ENCODE measurements around the gene CDAN1. TPM values are rescaled to one million over a fixed set of nuclear protein-coding genes. Genes with fewer than 3 reads are reported as not detected.
"Not testable (repeated sequence)": the region's sequence is repeated elsewhere in the genome, so short reads cannot be mapped to it uniquely, and the experiment has no call there.

CDAN1 gene
- total RNA-seq, 1 donor from 2014 or later = 24.2 TPM

DNA sequence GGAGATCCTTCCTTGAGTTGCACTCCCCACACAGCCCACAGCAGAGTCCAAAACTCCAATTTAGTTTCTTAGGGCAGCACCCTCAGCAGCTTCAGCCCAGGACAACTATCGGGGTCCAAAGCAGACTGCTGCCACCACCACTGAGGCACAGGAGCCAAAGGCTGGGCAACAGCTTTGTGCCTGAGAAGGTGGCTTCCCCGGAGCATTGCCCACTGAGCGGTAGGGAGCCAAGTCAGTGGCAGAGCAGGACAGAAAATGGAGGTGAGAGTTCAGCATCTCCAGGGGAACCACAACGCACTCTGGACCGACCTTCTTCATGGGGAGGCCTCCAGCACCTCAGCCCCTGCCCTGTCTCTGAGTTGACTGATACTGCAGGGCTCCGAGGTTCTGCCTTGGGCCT, 43.4 kb downstream of the CDAN1 start:
- Mint-ChIP-seq H3K27ac (peak overlapping the region; percentile 9), H3K4me1 (ENCODE audit: low read depth) (peaks cover 14% of the 10 kb centered on the region), H3K9me3 (no peaks in the 10 kb centered on the region), H3K36me3 (ENCODE audit: low read depth) (peaks cover 3% of the 10 kb centered on the region), H3K27me3 (ENCODE audit: low read depth) (no peaks in the 10 kb centered on the region), H3K4me3 (ENCODE audit: low read depth) (no peak overlapping the region)
- intact Hi-C loops (cut with micrococcal nuclease) = no loop called here
- no peak for DNase-seq (ENCODE audit: low spot score)

DNA sequence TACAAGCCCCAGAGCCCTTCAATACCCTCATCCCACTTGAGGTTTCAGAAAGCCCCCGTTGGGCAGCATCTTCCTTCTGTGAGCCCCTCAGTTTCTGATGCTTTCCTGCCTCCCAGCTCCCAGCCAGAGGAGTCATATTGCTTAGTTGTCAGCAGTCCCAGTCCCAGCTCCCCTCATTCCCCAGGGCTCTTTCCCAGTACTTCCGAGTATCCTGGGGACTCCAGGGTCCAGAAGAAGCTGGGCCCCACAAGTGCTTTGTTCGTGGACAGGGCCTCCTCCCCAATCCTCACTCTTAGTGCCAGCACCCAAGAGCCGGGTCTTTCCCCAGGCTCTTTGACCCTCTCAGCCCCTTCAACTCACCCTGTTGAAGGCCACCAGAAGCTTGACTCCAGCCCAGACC, 43.9 kb downstream of the CDAN1 start:
- Mint-ChIP-seq H3K27me3 (ENCODE audit: low read depth) (no peaks in the 10 kb centered on the region), H3K36me3 (ENCODE audit: low read depth) (peaks cover 3% of the 10 kb centered on the region), H3K27ac (no peak overlapping the region), H3K4me3 (ENCODE audit: low read depth) (no peak overlapping the region), H3K9me3 (no peaks in the 10 kb centered on the region), H3K4me1 (ENCODE audit: low read depth) (peaks cover 14% of the 10 kb centered on the region)
- intact Hi-C loops (cut with micrococcal nuclease) = no loop called here
- DNase-seq (ENCODE audit: low spot score) = no peak

DNA sequence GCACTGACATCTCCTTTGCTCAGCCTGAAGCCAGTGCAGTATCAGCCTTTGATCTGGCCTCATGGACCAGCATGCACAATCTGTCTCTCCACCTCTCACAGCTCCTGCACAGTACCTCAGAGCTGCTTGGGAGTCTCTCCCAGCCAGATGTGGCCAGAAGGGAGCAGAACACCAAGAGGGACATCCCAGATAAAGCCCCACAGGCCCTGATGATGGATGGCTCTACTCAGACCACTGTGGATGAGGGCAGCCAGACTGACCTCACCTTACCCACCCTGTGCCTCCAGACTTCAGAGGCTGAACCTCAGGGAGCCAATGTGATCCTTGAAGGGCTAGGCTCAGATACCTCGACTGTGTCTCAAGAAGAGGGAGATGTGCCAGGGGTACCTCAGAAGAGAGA, 44.4 kb downstream of the CDAN1 start:
- no peaks in the 10 kb centered on the region for H3K27me3 Mint-ChIP-seq (ENCODE audit: low read depth)
- intact Hi-C loops (cut with micrococcal nuclease) = no loop called here
- H3K27ac Mint-ChIP-seq = no peak overlapping the region
- peaks cover 14% of the 10 kb centered on the region for H3K4me1 Mint-ChIP-seq (ENCODE audit: low read depth)
- no peak for DNase-seq (ENCODE audit: low spot score)
- peaks cover 3% of the 10 kb centered on the region for H3K36me3 Mint-ChIP-seq (ENCODE audit: low read depth)
- no peaks in the 10 kb centered on the region for H3K9me3 Mint-ChIP-seq
- H3K4me3 Mint-ChIP-seq (ENCODE audit: low read depth) = no peak overlapping the region

DNA sequence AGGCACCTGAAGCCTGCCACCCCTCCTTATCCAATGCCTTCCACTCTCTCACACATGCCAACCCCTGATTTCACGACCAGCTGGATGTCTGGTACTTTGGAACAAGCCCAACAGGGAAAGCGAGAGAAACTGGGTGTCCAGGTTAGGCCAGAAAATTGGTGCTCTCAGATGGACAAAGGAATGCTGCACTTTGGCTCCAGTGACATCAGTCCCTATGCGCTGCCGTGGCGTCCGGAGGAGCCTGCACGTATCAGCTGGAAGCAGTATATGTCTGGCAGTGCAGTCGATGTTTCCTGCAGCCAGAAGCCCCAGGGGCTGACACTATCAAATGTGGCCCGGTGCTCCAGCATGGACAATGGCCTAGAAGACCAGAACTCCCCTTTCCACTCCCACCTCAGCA, 45.2 kb downstream of the CDAN1 start:
- Mint-ChIP-seq H3K27me3 (ENCODE audit: low read depth) (no peaks in the 10 kb centered on the region), H3K4me1 (ENCODE audit: low read depth) (peaks cover 14% of the 10 kb centered on the region), H3K36me3 (ENCODE audit: low read depth) (peaks cover 3% of the 10 kb centered on the region), H3K4me3 (ENCODE audit: low read depth) (no peak overlapping the region), H3K9me3 (no peaks in the 10 kb centered on the region), H3K27ac (no peak overlapping the region)
- intact Hi-C loops (cut with micrococcal nuclease) = no loop called here
- DNase-seq (ENCODE audit: low spot score) = no peak

DNA sequence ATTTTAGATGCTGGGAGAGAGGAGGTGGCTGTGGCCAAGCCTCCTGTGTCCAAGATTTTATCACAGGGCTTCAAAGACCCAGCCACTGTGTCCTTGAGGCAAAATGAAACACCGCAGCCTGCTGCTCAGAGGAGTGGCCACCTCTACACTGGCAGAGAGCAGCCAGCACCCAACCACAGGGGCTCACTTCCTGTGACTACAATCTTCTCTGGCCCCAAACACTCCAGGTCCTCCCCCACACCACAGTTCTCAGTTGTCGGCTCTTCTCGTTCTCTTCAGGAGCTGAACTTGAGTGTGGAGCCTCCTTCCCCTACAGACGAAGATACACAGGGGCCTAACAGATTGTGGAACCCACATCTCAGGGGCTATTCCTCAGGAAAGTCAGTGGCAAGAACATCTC, 45.6 kb downstream of the CDAN1 start:
- DNase-seq (ENCODE audit: low spot score) = no peak
- H3K36me3 Mint-ChIP-seq (ENCODE audit: low read depth) = peaks cover 5% of the 10 kb centered on the region
- no peaks in the 10 kb centered on the region for H3K9me3 Mint-ChIP-seq
- peaks cover 14% of the 10 kb centered on the region for H3K4me1 Mint-ChIP-seq (ENCODE audit: low read depth)
- intact Hi-C loops (cut with micrococcal nuclease) = no loop called here
- no peaks in the 10 kb centered on the region for H3K27me3 Mint-ChIP-seq (ENCODE audit: low read depth)
- H3K4me3 Mint-ChIP-seq (ENCODE audit: low read depth) = no peak overlapping the region
- H3K27ac Mint-ChIP-seq = peak overlapping the region; percentile 18

DNA sequence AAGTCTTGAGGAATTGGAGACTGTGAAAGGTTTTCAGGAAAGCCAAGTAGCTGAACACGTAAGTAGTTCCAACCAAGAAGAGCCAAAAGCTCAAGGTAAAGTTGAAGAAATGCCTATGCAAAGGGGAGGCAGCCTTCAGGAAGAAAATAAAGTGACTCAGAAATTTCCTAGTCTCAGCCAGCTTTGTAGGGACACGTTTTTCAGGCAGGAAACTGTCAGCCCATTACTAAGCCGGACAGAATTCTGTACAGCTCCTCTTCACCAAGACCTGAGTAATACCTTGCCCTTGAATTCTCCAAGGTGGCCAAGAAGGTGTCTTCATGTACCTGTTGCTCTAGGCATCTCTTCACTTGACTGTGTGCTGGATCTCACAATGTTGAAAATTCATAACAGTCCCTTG, 48.6 kb downstream of the CDAN1 start:
- no peak for DNase-seq (ENCODE audit: low spot score)
- peaks cover 12% of the 10 kb centered on the region for H3K36me3 Mint-ChIP-seq (ENCODE audit: low read depth)
- intact Hi-C loops (cut with micrococcal nuclease) = no loop called here

DNA sequence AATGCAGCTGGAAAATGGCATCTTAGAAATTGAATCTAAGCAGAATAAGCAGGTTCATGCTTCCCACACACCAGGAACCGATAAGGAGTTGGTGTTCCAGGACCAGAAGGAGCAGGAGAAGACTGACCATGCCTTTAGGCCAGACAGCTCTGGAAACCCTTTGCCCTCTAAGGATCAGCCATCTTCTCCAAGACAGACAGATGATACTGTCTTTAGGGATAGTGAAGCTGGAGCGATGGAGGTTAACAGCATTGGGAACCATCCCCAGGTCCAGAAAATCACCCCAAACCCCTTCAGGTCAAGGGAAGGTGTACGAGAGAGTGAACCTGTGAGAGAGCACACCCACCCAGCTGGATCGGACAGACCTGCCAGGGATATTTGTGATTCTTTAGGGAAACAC, 49.2 kb downstream of the CDAN1 start:
- no peaks in the 10 kb centered on the region for H3K9me3 Mint-ChIP-seq
- no peak overlapping the region for H3K4me3 Mint-ChIP-seq (ENCODE audit: low read depth)
- DNase-seq (ENCODE audit: low spot score) = no peak
- H3K27me3 Mint-ChIP-seq (ENCODE audit: low read depth) = no peaks in the 10 kb centered on the region
- H3K27ac Mint-ChIP-seq = no peak overlapping the region
- peaks cover 16% of the 10 kb centered on the region for H3K4me1 Mint-ChIP-seq (ENCODE audit: low read depth)
- peaks cover 15% of the 10 kb centered on the region for H3K36me3 Mint-ChIP-seq (ENCODE audit: low read depth)
- intact Hi-C loops (cut with micrococcal nuclease) = no loop called here

More for the DNA sequence above, 48.6 kb downstream of the CDAN1 start:
- H3K27me3 Mint-ChIP-seq (ENCODE audit: low read depth) = no peaks in the 10 kb centered on the region
- no peaks in the 10 kb centered on the region for H3K9me3 Mint-ChIP-seq
- H3K4me3 Mint-ChIP-seq (ENCODE audit: low read depth) = no peak overlapping the region
- H3K27ac Mint-ChIP-seq = no peak overlapping the region
- peaks cover 16% of the 10 kb centered on the region for H3K4me1 Mint-ChIP-seq (ENCODE audit: low read depth)

DNA sequence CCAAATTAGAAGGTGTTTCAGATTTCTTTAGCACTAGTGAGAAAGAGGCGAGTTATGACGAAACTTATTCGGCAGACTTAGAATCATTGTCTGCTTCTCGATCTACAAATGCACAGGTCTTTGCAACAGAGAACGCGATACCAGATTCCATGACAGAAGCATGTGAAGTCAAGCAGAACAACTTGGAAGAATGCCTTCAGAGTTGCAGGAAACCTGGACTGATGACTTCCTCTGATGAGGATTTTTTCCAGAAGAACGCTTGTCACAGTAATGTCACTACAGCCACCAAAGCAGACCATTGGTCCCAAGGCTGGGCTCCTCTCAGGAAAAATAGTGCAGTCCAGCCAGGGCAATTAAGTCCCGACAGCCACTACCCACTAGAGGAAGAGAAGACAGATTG, 50.6 kb downstream of the CDAN1 start:
- Mint-ChIP-seq H3K4me1 (ENCODE audit: low read depth) (peaks cover 15% of the 10 kb centered on the region), H3K27me3 (ENCODE audit: low read depth) (no peaks in the 10 kb centered on the region), H3K36me3 (ENCODE audit: low read depth) (peaks cover 27% of the 10 kb centered on the region), H3K4me3 (ENCODE audit: low read depth) (no peak overlapping the region), H3K27ac (no peak overlapping the region), H3K9me3 (no peaks in the 10 kb centered on the region)
- intact Hi-C loops (cut with micrococcal nuclease) = no loop called here
- no peak for DNase-seq (ENCODE audit: low spot score)

DNA sequence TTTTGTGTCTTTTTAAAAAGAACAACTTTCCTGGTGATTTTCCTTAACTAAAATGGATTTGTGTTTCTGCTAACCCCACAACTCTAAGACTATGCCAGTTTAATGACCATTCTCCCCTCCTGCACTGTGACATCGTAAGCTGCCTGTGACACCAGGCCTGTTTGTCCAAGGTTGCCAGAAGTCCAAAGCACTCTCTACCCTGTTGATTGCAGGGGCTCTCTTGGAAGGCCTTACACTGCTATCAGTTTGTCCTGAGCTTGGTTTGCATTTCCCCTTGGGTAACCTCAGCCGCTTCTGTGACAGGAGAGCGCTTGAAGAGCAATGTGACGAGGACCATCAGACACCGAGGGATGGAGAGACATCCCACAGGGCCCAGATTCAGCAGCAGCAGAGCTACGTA, 55.8 kb downstream of the CDAN1 start:
- no peaks in the 10 kb centered on the region for H3K9me3 Mint-ChIP-seq
- no peak for DNase-seq (ENCODE audit: low spot score)
- H3K4me1 Mint-ChIP-seq (ENCODE audit: low read depth) = peaks cover 28% of the 10 kb centered on the region
- intact Hi-C loops (cut with micrococcal nuclease) = loop anchor here (2.0 kb wide), 1 partner anchor 56 kb away; the partner anchor contains the start of gene CDAN1
- H3K36me3 Mint-ChIP-seq (ENCODE audit: low read depth) = peaks cover 28% of the 10 kb centered on the region
- no peak overlapping the region for H3K4me3 Mint-ChIP-seq (ENCODE audit: low read depth)
- no peaks in the 10 kb centered on the region for H3K27me3 Mint-ChIP-seq (ENCODE audit: low read depth)
- no peak overlapping the region for H3K27ac Mint-ChIP-seq

DNA sequence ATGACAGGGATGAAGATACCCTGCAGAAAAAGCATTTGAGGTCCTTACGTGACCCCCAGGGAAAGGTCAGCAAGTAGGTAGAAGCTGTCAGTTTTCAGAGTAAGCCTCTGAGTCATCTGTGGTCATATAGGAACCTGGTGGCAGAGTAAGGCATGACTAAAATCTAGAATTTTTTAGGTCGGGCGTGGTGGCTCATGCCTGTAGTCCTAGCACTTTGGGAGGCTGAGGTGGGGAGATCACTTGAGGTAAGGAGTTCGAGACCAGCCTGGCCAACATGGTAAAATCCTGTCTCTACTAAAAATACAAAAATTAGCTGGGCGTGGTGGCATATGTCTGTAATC, 56.8 kb downstream of the CDAN1 start:
- H3K9me3 Mint-ChIP-seq = not testable (repeated sequence)

DNA sequence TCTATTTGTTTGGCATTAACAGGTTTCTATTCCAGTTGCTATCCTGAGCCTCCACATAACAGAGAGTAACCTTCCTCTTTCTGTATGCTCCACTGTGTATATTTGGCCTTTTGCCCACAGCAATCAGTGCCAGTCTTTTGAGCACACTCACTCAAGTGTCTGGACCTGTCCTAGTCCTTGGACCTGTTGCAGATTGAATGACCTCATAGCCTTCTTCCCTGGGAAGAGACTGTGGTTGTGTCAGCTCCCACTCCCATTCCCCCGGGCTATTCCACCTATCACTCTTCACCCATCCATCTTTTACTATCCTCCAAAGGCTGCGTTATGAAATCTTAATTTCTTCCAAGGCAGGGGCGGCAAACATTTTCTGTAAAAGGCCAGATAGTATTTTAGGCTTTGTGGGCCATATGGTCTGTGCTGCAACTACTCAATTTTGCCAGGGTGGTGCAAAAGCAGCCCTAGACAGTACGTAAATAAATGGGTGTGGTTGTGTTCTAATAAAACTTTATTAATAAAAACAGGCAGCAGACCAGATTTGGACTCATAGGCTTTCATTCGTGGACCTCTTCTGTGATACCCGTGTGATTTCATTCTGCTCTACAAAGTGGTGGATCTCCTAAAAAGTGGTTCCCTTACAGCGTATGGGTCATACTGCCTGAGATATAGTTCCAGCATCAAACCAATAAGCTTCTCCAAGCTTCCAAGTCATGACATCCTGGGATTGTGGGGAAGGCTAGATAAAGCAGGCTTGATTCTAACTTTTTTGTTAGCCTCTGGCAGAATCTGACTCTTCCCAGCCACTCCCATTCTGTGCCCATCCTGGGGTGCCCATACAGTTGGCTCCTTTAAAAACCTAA, 57.4 kb downstream of the CDAN1 start:
- Mint-ChIP-seq H3K4me1 (ENCODE audit: low read depth) (peaks cover 28% of the 10 kb centered on the region), H3K9me3 (no peaks in the 10 kb centered on the region), H3K27me3 (ENCODE audit: low read depth) (no peaks in the 10 kb centered on the region), H3K4me3 (ENCODE audit: low read depth) (no peak overlapping the region), H3K36me3 (ENCODE audit: low read depth) (peaks cover 37% of the 10 kb centered on the region), H3K27ac (no peak overlapping the region)
- DNase-seq (ENCODE audit: low spot score) = no peak
- intact Hi-C loops (cut with micrococcal nuclease) = loop anchor here (1.0 to 2.0 kb wide), 2 partner anchors 29 to 57 kb away; partner anchors contain the start of gene CDAN1

More for the DNA sequence above, 56.8 kb downstream of the CDAN1 start:
- Mint-ChIP-seq H3K4me1 (ENCODE audit: low read depth) (peaks cover 28% of the 10 kb centered on the region), H3K36me3 (ENCODE audit: low read depth) (peaks cover 32% of the 10 kb centered on the region), H3K27ac (peak overlapping the region; percentile 19)
- intact Hi-C loops (cut with micrococcal nuclease) = loop anchor here (1.0 to 2.0 kb wide), 2 partner anchors 30 to 57 kb away; partner anchors contain the start of gene CDAN1
- not testable (repeated sequence) for H3K4me3 Mint-ChIP-seq (ENCODE audit: low read depth); H3K27me3 Mint-ChIP-seq (ENCODE audit: low read depth)
- peak; percentile 46 for DNase-seq (ENCODE audit: low spot score)

DNA sequence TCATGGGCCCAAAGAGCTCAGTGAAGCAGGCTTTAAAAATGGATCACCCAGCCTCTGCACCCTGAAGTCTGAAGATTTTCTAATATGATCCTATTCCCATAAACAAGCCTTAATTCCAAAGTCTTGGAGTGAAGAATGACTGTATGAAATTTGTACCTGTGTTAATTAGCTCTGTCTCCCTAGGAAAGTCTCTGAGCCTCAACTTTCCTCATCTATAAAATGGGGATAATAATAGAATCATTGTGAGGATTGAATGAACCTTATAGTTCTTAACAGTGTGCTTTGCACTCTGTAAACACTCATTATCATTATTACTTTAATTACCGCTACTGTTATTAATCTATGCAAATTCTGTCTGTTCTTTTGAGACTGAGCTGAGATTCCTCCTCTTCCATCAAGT, 61.9 kb downstream of the CDAN1 start:
- peaks cover 22% of the 10 kb centered on the region for H3K36me3 Mint-ChIP-seq (ENCODE audit: low read depth)
- no peak overlapping the region for H3K4me3 Mint-ChIP-seq (ENCODE audit: low read depth)
- no peak overlapping the region for H3K27ac Mint-ChIP-seq
- intact Hi-C loops (cut with micrococcal nuclease) = no loop called here
- no peaks in the 10 kb centered on the region for H3K9me3 Mint-ChIP-seq
- peaks cover 16% of the 10 kb centered on the region for H3K4me1 Mint-ChIP-seq (ENCODE audit: low read depth)
- no peak for DNase-seq (ENCODE audit: low spot score)
- no peaks in the 10 kb centered on the region for H3K27me3 Mint-ChIP-seq (ENCODE audit: low read depth)

DNA sequence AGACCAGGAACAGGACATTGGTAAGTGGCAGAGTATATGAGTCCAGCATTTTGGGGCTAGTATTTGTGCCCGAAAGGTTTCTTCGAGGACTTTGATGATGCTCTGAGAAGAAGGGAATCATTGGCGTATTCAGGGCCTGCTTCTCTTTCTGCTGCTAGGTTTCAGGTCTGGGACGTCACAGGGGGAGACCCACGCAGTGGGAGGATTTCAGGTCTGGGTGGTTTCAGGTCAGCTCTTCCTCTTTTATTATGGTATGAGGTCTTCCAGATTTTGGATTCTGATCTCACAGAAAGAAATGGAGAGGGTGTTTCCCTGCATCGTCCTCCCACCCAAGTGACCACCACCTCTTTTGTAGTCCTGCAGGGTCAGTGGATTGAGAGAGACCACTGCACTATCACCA, 62.5 kb downstream of the CDAN1 start:
- intact Hi-C loops (cut with micrococcal nuclease) = no loop called here
- DNase-seq (ENCODE audit: low spot score) = no peak
- Mint-ChIP-seq H3K4me3 (ENCODE audit: low read depth) (no peak overlapping the region), H3K36me3 (ENCODE audit: low read depth) (peaks cover 22% of the 10 kb centered on the region), H3K9me3 (no peaks in the 10 kb centered on the region), H3K4me1 (ENCODE audit: low read depth) (peaks cover 10% of the 10 kb centered on the region), H3K27me3 (ENCODE audit: low read depth) (no peaks in the 10 kb centered on the region), H3K27ac (no peak overlapping the region)
